SKM-1 (cell line): Measurements from ENCODE around the gene UTS2R.
"Not testable (repeated sequence)": the region's sequence is repeated elsewhere in the genome, so short reads cannot be mapped to it uniquely, and the experiment has no call there.

ENCODE experiments used
- DNase-seq: peaks from one replicate; lab custom pipeline; 2025; ENCODE audit not compliant: unreplicated experiment; lab: John Stamatoyannopoulos, UW

Gene UTS2R

GRCh38 chr17:82334204-82334621 is 37.4 kb upstream of the UTS2R start:
- no peak for DNase-seq

- no peak for DNase-seq
Observed at GRCh38 chr17:82334622-82335394, 36.8 kb upstream of the UTS2R start.

GRCh38 chr17:82338858-82339633 is 32.5 kb upstream of the UTS2R start:
- no peak for DNase-seq

- no peak for DNase-seq
Observed at GRCh38 chr17:82339634-82340580, 31.7 kb upstream of the UTS2R start.

- no peak for DNase-seq
Observed at GRCh38 chr17:82342361-82343079, 29.0 kb upstream of the UTS2R start.

- no peak for DNase-seq
Observed at GRCh38 chr17:82343560-82343959, 28.0 kb upstream of the UTS2R start.

GRCh38 chr17:82344175-82344907 is 27.2 kb upstream of the UTS2R start:
- DNase-seq = no peak

- DNase-seq = no peak
Observed at GRCh38 chr17:82345151-82345976, 26.2 kb upstream of the UTS2R start.

GRCh38 chr17:82346342-82347300 is 24.9 kb upstream of the UTS2R start:
- no peak for DNase-seq

GRCh38 chr17:82347994-82348393 is 23.6 kb upstream of the UTS2R start:
- DNase-seq = not testable (repeated sequence)

- no peak for DNase-seq
Observed at GRCh38 chr17:82348434-82348833, 23.1 kb upstream of the UTS2R start.

- DNase-seq = no peak
Observed at GRCh38 chr17:82348866-82349265, 22.7 kb upstream of the UTS2R start.

GRCh38 chr17:82349287-82349701 is 22.3 kb upstream of the UTS2R start:
- no peak for DNase-seq

- DNase-seq = no peak
Observed at GRCh38 chr17:82350182-82351030, 21.2 kb upstream of the UTS2R start.

GRCh38 chr17:82351254-82351712 is 20.3 kb upstream of the UTS2R start:
- no peak for DNase-seq

GRCh38 chr17:82351713-82352488 is 19.7 kb upstream of the UTS2R start:
- DNase-seq = peak; percentile 80
